HG02623 (cell line): ENCODE measurements around the gene MAGEB10.
"Not testable (repeated sequence)": the region's sequence is repeated elsewhere in the genome, so short reads cannot be mapped to it uniquely, and the experiment has no call there.

ENCODE experiments used
- ATAC-seq: cut with Tn5 transposase; IDR thresholded peaks from one replicate; pipeline ENCODE4 v1.9.1; 2021; ENCODE audit warnings: moderate library complexity; ENCODE audit not compliant: unreplicated experiment

Gene MAGEB10, protein sequence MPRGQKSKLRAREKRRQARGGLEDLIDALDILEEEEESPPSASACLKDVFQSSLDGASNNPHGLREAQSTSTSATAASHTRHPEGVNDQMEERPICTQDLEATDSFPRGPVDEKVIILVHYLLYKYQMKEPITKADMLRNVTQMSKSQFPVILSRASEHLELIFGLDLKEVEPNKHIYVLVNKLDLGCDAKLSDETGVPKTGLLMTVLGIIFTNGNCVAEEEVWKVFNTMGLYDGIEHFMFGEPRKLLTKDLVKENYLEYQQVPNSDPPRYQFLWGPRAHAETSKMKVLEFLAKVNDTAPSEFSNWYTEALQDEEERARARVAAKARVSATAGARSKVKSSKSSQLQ

DNA sequence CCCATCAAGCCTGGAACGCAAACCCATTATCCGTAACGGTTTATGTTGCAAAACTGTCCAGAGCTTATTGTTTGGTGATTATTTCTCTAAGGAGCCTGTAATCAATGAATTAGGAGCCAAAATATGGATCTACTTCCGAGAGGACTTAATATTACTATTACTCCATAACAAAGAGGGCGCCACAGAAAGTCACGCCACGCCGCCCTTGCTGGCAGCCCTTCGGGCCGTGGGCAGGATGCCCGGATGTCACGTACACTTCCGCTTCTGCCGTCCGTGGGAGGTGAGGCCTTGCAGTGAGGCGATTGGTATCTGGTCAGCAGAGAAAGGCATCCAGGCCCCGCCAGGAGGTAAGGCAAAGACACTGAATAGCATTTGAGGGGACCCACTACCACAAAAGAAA, at the start of gene MAGEB10:
MAGEB10 (plus strand) TSS at position 301 of the 400 bp plus-strand sequence. CDS start 13,317 bp downstream, outside the sequence.
- ATAC-seq: no peak

DNA sequence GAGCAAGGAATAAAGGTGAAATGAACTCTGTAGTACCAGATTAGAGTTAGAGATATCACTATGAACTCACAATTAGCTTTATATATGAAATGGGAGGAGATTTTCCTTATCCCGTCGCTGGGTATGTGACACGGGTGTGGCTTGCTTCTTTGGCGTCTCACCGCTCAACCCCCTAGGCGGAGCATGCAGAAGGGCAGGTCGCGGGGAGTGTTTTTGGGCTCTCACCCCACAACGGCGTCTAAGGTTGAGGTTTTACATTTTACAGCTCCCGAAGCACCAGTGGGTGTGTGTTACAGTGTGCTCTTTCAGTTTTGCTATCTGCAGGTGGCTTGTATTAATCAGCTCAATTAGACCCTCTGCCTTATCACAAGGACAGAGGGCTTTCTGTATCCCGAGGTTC, 42.1 kb upstream of the MAGEB10 start:
- no peak for ATAC-seq

- no peak for ATAC-seq
Observed at GRCh38 chrX:27767387-27767786, 40.4 kb upstream of the MAGEB10 start.

DNA sequence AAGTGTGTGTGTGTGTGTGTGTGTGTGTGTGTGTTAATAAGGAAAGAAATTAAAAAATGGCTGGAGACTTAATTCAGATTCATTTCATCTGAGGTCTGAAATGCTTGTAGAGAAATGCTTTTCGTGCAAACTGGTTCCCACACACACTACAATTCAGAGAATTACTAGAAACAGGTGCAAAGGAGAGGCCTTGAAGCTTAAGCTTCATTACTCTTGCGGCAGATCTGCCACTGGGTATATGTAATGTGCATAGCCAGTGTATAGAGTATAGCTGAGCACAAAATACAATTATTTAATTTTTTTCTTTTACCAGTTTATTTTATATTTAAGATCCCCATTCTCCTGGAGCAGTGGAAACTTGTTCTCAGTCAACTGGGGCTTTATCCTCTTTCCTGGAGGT, 31.8 kb upstream of the MAGEB10 start:
- no peak for ATAC-seq

GRCh38 chrX:27796640-27797257, 11.0 kb upstream of the MAGEB10 start:
- no peak for ATAC-seq

GRCh38 chrX:27797575-27797974, 10.2 kb upstream of the MAGEB10 start:
- ATAC-seq: no peak

DNA sequence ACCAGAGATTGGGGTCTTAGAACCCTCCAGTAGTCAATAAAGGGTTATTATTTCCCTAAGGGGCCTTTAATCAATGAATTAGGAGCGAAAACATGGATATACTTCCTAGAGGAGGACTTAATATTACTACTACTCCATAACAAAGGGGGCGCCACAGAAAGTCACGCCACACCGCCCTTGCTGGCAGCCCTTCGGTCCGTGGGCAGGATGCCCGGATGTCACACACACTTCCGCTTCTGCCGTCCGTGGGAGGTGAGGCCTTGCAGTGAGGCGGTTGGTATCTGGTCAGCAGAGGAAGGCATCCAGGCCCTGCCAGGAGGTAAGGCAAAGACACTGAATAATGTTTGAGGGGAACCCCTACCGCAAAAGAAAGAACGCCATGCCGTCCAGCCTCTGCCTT, 436 bp downstream of the MAGEB10 start:
- ATAC-seq: no peak

GRCh38 chrX:27808991-27809859, 1.4 kb downstream of the MAGEB10 start:
- ATAC-seq: not testable (repeated sequence)

DNA sequence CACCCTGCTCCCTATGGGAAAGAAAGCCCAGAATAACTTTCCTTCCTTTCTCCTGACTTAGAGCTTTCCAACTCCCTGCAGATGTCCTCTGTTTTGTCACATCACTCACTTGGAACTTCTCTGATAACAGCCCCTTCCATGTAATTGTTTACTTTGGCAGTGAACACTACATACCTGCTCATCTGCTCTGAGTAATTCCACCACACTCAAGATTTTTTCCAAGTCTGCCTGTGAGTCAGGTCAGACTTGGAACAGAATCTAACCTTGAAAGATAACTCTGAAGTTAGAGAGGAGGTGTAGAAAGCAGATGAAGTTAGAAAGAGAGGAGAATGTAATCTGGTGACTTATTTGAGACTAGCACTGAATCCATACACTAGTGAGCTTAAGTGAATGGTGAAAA, 7.4 kb downstream of the MAGEB10 start:
- ATAC-seq: no peak

- ATAC-seq: no peak
Observed at GRCh38 chrX:27823812-27824211, 16.0 kb downstream of the MAGEB10 start.

DNA sequence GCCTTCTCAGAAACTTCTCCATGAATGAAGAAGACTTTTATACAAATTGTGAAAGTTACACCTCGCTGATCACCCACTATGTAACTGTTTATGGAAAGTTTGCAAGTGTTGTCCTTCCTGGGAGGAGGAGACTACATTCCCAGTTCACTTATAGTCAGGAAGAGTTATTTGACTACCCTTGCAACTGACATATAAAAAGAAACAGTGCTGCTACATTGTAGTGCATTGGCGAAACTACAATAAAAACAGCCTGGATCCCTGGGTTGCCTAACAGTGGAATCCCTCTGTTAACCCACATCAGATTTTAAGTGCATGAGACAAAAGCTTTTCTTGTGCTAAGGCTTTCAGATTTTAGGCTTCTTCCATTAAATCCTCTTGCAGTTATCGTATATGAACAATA, 30.4 kb downstream of the MAGEB10 start:
- no peak for ATAC-seq

GRCh38 chrX:27840881-27841280, 33.1 kb downstream of the MAGEB10 start:
- ATAC-seq: no peak

DNA sequence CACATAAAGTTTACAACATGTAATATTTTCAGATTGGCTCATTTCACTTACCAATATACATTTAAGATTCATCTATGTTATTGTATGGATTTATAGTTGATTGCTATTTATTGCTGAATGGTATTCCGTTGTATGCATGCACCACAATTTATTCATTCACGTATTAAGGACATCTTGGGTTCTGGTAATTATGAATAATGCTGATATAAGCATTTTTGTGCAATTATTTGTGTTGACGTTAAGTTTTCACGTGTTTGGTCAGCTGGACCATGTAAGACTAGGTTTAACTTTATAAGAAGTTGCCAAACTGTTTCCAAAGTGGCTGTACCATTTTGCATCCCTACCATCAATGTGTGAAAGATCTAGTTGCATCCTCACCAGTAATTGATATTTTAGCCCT, 35.1 kb downstream of the MAGEB10 start:
- ATAC-seq: no peak

GRCh38 chrX:27860337-27860736, 52.5 kb downstream of the MAGEB10 start:
- ATAC-seq: no peak

DNA sequence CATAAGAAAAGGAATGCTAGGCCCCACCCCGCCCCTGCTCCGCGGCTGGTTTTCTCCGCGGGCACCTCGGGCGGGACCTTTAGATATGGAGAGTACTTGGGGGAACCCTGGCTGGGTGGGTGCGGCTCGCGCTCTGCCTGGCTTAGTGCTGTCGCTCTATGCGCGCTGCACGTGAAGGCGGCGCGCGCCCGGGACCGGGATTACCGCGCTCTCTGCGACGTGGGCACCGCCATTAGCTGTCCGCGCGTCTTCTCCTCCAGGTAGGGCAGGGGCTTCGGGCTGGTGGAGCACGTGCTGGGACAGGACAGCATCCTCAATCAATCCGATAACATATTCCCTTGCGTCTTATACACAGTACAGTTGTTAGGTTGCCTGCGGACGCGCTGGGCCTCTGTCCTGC, 56.0 kb downstream of the MAGEB10 start:
- no peak for ATAC-seq
